GM19468 (cell line): ENCODE measurements around the gene NODAL.
"Not testable (repeated sequence)": the region's sequence is repeated elsewhere in the genome, so short reads cannot be mapped to it uniquely, and the experiment has no call there.

ENCODE experiments used
- ATAC-seq: cut with Tn5 transposase; IDR thresholded peaks from one replicate; pipeline ENCODE4 v1.9.1; 2021; ENCODE audit warnings: mild to moderate bottlenecking, moderate library complexity, moderate number of reproducible peaks; ENCODE audit not compliant: unreplicated experiment; ENCODE audit errors: extremely low read depth

Gene NODAL

GRCh38 chr10:70441161-70441894, at the start of gene NODAL:
Gene NODAL, minus strand, starts transcription at chr10:70441681. Its CDS starts 14 bp downstream, at chr10:70441667.
- no peak for ATAC-seq

GRCh38 chr10:70490142-70490541, 48.7 kb upstream of the NODAL start:
- no peak for ATAC-seq

GRCh38 chr10:70487824-70488223, 46.3 kb upstream of the NODAL start:
- ATAC-seq, result no peak

GRCh38 chr10:70483872-70484271, 42.4 kb upstream of the NODAL start:
- ATAC-seq, result not testable (repeated sequence)

- no peak for ATAC-seq
These were observed 41.7 kb upstream of the NODAL start for GRCh38 chr10:70482982-70483760.

GRCh38 chr10:70481831-70482530, 40.5 kb upstream of the NODAL start:
- ATAC-seq, result no peak

GRCh38 chr10:70481105-70481504, 39.6 kb upstream of the NODAL start:
- no peak for ATAC-seq

GRCh38 chr10:70480239-70480861, 38.9 kb upstream of the NODAL start:
- no peak for ATAC-seq

- no peak for ATAC-seq
These were observed 38.3 kb upstream of the NODAL start for GRCh38 chr10:70479626-70480238.

- no peak for ATAC-seq
These were observed 37.7 kb upstream of the NODAL start for GRCh38 chr10:70479165-70479581.

- no peak for ATAC-seq
These were observed 37.0 kb upstream of the NODAL start, which contains the start of gene PALD1 for GRCh38 chr10:70478191-70479164. Gene PALD1, plus strand, starts transcription at chr10:70478767. Its CDS starts 47,185 bp downstream, at chr10:70525952.

GRCh38 chr10:70477661-70478162, 36.2 kb upstream of the NODAL start:
- no peak for ATAC-seq

- ATAC-seq, result no peak
These were observed 35.0 kb upstream of the NODAL start for GRCh38 chr10:70476249-70477035.

- no peak for ATAC-seq
These were observed 34.2 kb upstream of the NODAL start for GRCh38 chr10:70475661-70476060.

- ATAC-seq, result no peak
These were observed 33.3 kb upstream of the NODAL start for GRCh38 chr10:70474780-70475179.

GRCh38 chr10:70472799-70473454, 31.4 kb upstream of the NODAL start:
- ATAC-seq, result no peak

- ATAC-seq, result no peak
These were observed 25.5 kb upstream of the NODAL start for GRCh38 chr10:70466951-70467350.
